GM19240 (cell line): ENCODE measurements around the gene PPT1.
A peak's percentile ranks its signal among the peaks of the same experiment; 100 is the strongest.
"Not testable (repeated sequence)": the region's sequence is repeated elsewhere in the genome, so short reads cannot be mapped to it uniquely, and the experiment has no call there.

Source experiments
- DNase-seq: peaks from one replicate; pipeline ENCODE4 v3.0.0; 2011; ENCODE audit warnings: low spot score; ENCODE audit not compliant: insufficient read length

Gene PPT1

DNA sequence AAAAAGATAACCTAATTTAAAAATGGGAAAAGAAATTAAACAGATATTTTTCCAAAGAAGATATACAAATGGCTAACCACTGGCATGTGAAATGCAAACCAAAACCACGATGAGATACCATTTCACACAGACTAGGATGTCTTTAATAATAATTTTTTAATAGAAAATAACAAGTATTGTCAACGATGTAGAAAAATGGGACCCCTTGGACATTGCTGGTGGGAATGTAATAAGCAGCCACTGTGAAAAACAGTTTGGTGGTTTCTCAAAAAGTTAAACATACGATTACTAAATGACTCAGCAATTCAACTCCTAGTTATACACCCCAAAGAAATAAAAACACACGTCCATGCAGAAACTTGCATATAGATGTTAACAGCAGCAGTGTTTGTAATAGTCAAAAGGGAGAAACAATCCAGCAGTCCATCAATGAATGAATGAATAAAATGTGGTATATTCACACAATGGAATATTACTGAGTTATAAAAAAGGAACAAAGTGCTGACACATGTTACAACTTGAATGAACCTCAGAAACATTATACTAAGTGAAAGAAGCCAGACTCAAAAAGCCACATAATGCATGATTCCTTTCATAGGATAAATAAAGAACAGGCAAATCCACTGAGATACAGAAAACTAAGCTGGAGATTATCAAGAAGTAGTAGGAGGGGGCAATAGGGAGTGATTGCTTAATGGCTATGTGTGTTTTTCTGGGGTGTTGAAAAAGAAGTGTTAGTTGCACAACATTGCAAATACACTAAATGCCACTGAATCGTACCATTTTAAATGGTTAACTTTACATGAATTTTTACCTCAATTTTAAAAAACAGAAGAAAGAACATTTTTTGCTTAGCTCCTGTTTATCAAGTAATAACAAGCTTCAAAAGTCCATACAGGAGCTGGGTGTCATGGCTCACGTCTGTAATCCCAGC, 4.1 kb downstream of the PPT1 start:
- DNase-seq, result no peak

DNA sequence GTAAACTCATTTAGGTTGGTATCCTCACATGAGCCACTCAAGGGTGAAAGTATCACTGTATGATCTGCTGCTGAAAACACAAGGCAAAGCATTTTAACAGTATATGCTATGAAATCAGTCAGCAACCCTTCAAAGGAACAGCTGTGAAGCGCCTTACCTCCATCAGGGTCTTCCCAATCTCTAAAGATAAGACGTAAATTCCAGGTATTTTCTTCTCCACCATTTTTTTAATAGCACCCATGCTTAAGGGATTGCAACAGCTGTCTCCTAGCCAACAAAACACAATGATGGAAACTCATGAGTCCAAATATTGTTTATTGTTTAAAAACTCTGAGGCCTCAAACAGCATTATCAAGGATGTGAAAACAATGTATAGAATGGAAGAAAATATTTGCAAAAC, 4.8 kb downstream of the PPT1 start:
- DNase-seq, result no peak

DNA sequence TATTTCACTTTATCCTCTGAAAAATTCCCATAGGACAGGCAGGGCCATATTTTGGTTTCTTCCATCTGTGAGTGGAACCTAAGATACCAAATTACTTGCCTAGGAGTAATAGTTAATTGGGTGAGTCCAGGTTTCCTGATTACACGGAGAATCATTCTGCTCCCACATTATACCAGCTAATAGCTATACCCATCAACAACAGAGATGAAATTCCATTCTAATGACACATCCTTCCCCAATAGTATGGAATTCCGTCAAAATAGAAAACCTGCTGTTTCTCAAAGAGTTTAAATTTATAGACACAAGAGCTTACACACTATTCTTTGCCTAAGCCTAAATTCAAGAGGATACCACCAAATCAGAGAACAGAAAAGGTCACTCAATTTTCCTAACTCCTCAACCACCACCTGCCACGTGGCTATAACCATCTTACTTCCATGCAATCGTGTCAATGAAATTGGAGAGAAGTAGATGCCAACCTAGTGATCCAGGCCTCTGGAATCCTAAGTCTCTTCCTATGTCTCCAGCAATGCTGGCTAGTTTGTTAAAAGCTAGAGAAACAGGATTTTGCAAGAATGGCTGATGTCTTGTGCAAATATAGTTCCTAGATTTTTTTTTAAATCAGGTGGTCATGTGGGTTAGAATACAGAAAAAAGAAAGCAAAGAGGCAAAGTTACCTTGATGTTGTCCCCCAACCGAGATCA, 6.2 kb downstream of the PPT1 start:
- DNase-seq, result no peak

DNA sequence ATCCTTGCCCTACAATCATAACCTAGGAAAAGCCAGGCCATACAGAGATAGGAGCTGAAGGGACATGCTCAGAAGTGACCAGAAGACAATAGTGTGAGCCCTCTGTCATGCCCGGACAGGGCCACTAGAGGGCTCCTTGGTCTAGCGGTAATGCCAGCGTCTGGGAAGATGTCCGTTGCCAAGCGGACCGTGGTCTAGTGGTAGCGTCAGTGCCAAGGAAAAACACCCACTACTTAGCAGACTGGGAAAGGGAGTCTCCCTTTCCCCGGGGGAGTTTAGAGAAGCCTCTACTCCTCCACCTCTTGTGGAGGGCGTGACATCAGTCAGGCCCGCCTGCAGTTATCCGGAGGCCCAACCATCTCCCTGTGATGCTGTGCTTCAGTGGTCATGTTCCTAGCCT, 12.3 kb downstream of the PPT1 start:
- DNase-seq, result not testable (repeated sequence)

DNA sequence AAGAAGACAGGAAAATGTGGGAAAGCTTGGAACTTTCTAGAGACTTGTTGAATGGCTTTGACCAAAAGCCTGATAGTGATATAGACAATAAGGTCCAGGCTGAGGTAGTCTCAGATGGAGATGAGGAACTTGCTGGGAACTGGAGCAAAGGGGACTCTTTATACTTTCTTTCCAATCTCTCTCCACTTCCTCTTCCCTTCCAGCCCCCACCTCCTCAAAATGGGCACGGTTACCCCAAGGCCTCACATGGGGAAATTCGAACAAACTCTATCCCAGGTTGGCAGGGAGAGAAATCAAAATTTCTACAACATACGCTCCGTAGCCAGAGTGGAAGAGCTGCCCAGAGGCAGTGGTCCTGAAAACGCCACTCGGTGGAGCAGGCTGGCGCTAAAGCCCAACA, 15.2 kb downstream of the PPT1 start:
- DNase-seq, result no peak

DNA sequence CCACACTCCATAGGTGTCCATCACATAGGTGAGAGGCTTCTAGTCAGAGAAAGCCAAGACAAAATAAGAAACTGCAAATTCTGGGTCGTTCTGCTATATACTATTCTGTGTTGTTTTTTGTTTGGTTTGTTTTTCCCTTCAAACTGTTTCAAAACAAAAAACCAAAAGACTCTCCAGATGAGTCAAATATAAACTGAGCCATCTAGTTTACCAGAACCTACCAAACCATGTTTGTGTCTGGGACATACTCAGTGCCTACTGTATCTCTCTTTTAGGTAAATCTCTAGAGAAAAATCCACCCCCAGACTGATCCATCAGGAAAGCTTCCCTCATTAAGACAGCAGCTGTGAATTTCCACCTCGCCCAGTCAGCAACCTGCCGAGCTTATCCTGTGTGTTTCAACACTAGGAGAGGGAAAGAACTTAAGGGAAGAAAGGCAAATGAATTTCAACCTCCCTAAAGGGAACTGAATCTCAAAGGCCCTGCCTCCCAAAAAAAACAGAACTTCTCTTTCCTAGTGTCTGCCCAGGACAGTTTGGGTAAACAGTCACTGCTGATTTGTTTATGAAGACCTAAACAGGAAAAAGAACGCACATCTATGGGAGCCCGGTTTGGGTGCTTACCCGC, 17.2 kb downstream of the PPT1 start:
- DNase-seq, result no peak

DNA sequence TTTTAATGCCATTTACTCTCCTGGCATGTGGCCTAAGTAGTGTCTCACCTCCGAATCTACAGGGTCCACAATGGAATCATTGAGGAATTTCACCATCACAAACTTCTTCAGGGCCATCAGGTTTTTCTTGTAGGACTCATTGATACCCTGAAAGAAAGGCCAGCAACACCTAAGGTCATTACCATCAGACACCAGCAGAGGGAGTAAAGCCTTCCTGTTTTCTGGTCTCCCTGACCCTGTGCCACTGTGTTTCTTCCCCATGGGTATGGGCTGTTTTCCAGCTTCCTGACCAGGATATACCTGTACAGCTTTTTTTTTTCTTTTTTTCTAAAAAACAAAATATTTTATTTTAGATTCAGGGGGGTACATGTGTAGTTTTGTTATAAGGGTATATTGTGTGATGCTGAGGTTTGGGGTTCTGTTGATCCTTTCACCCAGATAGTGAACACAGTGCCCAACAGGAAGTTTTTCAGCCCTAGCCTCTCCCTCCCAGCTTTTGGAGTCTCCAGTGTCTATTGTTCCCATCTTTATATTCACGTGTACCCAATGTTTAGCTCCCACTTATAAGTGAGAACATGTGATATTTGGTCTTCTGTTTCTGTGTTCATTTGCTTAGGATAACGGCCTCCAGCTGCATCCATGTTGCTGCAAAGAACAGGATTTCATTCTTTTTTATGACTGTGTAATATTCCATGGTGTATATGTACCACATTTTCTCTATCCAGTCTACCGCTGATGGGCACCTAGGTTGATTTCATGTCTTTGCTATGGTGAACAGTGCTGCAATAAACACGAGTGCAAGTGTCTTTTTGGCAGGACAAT, 18.3 kb downstream of the PPT1 start:
- DNase-seq, result peak; percentile 21

DNA sequence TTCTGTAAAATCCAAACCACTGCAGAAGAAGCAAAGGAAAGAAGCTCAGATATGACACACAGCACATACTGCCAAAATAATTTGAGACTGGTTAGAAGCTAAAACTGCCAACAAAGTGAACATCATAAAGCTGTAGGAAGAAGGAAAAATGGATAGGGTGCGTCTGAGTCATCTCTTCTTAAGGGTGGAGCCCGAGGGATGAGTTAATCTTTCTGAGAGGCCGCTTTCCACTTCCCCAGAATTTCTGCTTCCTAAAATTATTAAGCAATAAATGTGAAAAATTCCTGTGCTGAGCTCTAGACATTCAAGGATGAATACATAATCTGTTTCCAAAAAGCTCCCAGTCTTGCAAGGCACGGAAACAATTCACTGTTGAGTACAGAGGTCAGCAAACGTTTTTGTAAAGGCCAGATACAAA, 20.1 kb downstream of the PPT1 start:
- DNase-seq, result no peak

DNA sequence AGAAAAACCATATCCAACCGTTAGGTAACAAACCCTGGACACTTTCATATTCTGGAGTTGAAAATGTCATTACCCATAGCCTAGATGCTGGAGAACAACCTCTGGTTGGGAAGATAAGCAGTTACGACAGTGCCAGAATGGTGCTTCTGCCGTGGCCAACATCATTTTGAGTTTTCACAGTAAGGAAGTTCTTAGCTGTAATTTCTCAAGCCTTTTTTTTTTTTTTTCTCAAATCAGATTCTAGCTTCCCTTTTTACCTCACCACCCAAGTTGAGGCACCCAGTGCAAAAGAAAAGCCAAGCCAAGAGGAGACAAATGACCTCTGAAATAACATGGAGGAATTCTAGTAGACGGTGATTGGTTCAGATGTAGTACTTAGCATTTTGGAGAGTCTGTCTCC, 21.8 kb downstream of the PPT1 start:
- DNase-seq, result no peak

DNA sequence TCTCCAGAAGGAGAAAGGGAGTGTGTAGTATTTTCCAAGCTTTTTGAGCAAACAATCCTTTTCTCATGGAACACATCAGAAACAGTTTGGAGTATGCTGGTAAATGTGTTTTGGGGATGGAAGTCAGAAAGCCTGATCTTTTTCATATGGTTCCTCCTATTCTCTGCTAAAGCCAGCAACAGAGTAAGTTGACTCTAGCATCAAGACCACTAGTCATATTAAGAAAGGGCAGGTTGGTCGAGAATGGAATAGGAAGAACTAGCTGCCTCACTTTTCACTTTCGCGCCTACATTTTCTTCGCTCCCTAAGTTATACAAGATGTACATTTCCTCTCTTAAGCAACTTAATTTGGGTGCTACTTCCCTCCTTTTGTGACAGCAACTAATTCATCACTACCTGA, 24.0 kb downstream of the PPT1 start:
- no peak for DNase-seq

DNA sequence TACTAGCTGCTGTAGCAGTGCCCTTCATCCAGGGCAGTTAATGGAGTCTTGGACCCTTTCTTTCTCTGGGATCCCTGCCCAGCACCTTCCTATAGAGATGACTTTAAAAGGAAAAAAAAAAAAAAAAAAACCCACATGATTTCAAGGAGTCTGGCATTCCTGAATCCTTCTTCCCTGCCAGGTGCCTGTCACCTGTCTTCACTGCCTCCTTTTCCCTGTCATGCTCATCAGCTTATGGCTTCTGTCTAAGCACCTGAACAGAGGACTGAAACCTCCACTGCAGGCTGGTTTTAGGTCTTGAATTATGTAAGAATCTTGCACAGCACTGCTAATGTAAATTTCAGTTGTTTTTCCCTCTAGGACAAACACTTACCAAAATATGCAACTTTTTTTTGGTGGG, 24.9 kb downstream of the PPT1 start:
- DNase-seq, result no peak

DNA sequence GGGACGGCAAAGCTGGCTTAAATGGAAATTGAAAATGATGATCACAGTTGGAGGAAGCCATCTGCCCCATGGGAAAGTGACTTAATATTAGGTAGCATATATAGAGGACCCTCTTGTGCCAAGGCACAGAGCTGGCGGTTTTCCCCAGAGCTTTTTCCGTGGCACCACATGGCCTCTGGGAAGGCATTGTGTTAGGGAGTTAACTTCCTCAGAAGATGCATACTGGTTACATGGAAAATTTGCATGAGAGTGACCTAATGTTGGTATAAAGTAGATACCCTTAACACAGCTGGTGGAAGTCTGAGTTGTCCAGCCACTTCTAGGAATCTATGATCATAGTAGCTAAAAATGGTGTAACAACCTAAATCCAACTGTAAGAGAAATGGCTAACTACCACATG, 29.2 kb downstream of the PPT1 start:
- no peak for DNase-seq

DNA sequence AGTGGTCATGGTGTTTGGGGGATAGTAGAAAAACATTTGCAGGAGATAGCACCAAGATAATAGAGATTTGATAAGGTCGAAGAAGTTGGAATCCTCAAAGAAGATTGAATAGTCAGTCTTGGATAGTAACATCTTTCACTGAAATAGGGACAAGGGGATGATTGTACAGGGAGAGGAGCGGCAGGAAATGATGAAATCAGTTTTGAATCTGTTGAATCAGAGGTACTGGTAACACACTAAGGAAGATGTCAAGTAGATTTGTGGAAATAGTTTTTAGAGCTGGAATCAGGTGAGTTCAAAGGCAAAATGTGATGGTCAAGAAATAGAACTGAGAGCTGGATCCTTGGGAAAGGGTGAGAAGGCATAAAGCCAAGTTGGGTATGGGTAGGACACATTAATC, 30.0 kb downstream of the PPT1 start:
- DNase-seq, result no peak

DNA sequence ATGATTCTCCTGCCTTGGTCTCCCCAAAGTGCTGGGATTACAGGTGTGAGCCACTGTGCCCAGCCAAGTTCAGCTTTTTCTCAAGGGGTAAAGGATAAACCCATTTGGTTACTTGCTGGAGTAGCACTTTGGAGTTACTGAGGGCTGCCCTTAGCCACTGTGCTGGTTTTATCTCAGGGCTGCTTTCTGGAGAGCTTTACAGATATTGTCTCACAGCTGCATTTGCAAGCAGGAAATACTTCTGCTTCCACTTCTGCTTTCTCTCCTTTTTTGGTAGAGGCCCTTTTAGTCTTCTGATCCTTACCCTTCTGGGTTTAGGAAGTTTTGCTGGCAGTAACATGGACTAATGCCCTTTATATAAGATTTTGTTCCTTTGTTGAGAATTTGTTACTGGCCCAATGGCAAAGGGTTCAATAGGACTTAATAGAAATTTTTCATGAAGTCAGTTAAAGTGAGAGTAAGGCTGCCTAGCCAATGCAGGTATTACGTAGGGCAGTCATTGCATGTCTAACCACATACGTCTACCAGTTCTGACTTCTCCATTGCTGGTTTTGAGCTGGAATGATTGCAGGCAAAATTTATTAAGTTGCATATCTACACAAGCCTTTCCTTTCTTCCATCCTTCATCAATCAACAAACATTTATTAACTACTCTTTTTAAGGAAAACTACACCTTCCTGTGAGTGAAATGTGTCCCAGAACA, 32.1 kb downstream of the PPT1 start:
- peak; percentile 33 for DNase-seq

DNA sequence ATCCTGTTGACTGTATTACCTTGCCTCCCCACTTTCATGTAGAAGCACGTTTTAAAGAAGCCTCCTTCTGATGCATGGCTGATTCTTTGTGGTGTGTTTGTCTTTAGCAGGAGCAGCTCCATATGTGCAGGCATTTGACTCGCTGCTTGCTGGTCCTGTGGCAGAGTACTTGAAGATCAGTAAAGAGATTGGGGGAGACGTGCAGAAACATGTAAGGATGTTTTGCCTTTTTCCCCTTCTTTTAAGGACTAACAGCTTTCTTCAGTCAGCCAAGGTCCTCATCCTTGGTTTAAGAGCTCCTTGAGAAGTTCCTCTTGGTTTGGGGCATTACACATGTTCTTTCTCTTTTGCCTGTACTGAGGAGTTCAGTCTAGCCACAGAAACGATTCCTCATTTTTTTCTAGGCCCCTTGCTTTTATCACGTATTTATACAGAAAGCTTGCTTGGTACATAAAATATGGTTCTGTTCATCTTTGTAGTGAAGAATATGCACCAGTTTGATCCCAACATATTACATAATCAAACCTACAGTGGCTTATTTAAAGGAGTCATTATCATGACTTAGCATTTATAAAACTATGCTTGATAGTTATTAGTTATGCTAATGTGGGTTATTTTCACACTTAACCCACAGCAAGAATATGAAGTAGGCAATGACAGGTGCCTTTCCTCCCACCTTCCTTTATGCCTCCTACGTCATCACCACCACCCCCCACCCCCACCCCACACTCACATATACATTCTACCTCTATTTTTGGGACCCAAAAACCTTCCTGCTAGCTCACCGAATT, 36.9 kb downstream of the PPT1 start:
- no peak for DNase-seq

DNA sequence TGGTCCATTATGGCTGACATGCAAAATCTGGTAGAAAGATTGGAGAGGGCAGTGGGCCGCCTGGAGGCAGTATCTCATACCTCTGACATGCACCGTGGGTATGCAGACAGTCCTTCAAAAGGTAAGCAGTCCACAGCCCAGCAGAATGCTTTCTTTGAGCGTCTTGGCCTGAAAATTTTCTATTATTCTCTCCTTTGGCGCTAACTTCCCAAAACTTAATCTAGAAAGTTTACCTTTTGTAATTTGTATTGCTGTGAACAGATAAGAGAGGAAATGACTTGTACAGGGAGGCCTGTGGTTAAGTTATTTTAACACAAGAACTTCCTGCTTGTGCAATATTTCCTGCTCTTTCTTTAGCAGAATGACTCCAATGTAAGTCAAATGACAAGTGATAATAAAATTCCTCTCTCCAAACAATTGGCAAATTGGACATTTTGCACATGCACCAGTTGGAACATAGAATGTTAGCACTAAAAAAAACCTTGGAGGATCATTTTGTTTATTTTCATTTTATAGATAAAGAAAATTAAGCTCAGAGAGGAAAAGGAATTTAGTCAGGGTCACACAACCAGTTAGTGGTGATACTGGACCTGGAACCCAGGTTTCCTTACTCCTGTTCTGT, 37.6 kb downstream of the PPT1 start:
- no peak for DNase-seq

DNA sequence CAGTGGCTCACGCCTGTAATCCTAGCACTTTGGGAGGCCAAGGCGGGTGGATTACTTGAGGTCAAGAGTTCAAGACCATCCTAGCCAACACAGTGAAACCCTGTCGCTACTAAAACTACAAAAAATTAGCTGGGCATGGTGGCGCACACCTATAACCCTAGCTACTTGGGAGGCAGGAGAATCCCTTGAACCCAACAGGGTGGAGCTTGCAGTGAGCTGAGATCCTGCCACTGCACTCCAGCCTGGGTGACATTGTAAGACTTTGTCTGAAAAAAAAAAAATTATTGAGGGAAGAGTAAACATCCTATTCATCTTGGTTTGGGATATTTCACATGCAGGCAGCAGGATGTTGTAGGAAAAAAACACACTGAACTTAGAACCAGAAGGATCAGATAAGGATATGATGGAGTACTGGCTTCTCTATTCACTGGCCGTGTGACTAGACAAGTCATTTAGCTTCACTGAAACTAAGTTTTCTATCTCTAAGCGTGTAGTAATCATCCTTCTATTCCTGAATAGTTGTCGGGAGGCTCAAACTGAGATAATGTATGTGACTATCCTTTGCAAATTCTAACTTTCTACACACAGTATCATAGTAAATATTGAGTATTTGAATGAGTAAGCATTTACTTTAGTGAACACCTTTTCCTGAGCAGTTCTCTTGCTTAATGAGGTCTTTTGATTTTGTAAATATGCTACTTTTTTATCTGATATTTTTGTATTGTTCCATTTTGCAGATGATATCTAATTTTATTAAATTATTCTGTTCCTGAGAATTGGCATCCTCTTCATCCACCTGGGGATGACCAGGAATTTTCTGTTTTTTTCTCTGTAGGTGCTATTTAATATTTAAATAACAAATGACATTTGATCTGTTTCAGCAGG, 38.4 kb downstream of the PPT1 start:
- DNase-seq, result no peak

DNA sequence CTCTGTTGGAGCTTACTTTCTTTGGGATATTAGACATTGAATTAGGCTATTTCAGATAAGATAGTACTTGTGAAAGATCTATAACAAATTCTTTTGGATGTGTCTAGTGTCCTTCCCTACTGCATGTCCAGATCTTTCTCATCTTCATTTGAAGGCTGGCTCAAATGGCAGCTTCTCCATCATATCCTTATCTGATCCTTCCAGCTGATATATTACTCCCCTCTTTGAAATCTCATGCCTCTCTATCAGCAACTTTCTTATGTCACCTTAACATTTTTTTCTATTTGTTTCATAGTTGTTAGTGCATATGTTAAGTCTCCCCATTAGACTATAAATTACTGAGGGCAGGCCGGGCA, 39.0 kb downstream of the PPT1 start:
- DNase-seq, result no peak
